ENCODE results near the gene MBP. TPM values are rescaled to one million over a fixed set of nuclear protein-coding genes. Genes with fewer than 3 reads are reported as not detected.

Gene MBP
- total RNA-seq, 1 donor from 2014 or later: 9.7 TPM

- no peak for TF ChIP-seq CTCF (IDR thresholded peaks at IDR 0.05; ENCODE audit: unreplicated experiment)
- peak; percentile 51 for DNase-seq (ENCODE audit: low spot score)
- Mint-ChIP-seq H3K4me1 (ENCODE audit: unreplicated experiment) (peaks cover 47% of the 10 kb centered on the region), H3K9me3 (ENCODE audit: unreplicated experiment) (no peaks in the 10 kb centered on the region), H3K4me3 (ENCODE audit: unreplicated experiment) (no peak overlapping the region), H3K27me3 (ENCODE audit: unreplicated experiment) (peaks cover 18% of the 10 kb centered on the region), H3K36me3 (ENCODE audit: low read depth, unreplicated experiment) (peaks cover 11% of the 10 kb centered on the region), H3K27ac (ENCODE audit: unreplicated experiment) (peak overlapping the region; percentile 94)
Observed at GRCh38 chr18:77114415-77115191, 18.0 kb downstream of the MBP start.

- H3K27me3 Mint-ChIP-seq (ENCODE audit: unreplicated experiment): peaks cover 18% of the 10 kb centered on the region
- no peak overlapping the region for H3K4me3 Mint-ChIP-seq (ENCODE audit: unreplicated experiment)
- H3K9me3 Mint-ChIP-seq (ENCODE audit: unreplicated experiment): no peaks in the 10 kb centered on the region
- H3K36me3 Mint-ChIP-seq (ENCODE audit: low read depth, unreplicated experiment): peaks cover 11% of the 10 kb centered on the region
- H3K27ac Mint-ChIP-seq (ENCODE audit: unreplicated experiment): peak overlapping the region; percentile 94
- TF ChIP-seq CTCF (IDR thresholded peaks at IDR 0.05; ENCODE audit: unreplicated experiment): no peak
- peaks cover 49% of the 10 kb centered on the region for H3K4me1 Mint-ChIP-seq (ENCODE audit: unreplicated experiment)
- no peak for DNase-seq (ENCODE audit: low spot score)
Observed at GRCh38 chr18:77114152-77114414, 18.5 kb downstream of the MBP start.

GRCh38 chr18:77113361-77114151 is 19.0 kb downstream of the MBP start:
- Mint-ChIP-seq H3K36me3 (ENCODE audit: low read depth, unreplicated experiment) (peaks cover 8% of the 10 kb centered on the region), H3K9me3 (ENCODE audit: unreplicated experiment) (no peaks in the 10 kb centered on the region), H3K27me3 (ENCODE audit: unreplicated experiment) (peaks cover 18% of the 10 kb centered on the region), H3K4me3 (ENCODE audit: unreplicated experiment) (no peak overlapping the region), H3K4me1 (ENCODE audit: unreplicated experiment) (peaks cover 48% of the 10 kb centered on the region), H3K27ac (ENCODE audit: unreplicated experiment) (peak overlapping the region; percentile 94)
- TF ChIP-seq CTCF (IDR thresholded peaks at IDR 0.05; ENCODE audit: unreplicated experiment): no peak
- no peak for DNase-seq (ENCODE audit: low spot score)

- peak overlapping the region; percentile 72 for H3K4me3 Mint-ChIP-seq (ENCODE audit: unreplicated experiment)
- H3K27ac Mint-ChIP-seq (ENCODE audit: unreplicated experiment): peak overlapping the region; percentile 82
- TF ChIP-seq CTCF (IDR thresholded peaks at IDR 0.05; ENCODE audit: unreplicated experiment): no peak
- peaks cover 6% of the 10 kb centered on the region for H3K36me3 Mint-ChIP-seq (ENCODE audit: low read depth, unreplicated experiment)
- H3K27me3 Mint-ChIP-seq (ENCODE audit: unreplicated experiment): peaks cover 18% of the 10 kb centered on the region
- H3K4me1 Mint-ChIP-seq (ENCODE audit: unreplicated experiment): peaks cover 50% of the 10 kb centered on the region
- H3K9me3 Mint-ChIP-seq (ENCODE audit: unreplicated experiment): no peaks in the 10 kb centered on the region
- no peak for DNase-seq (ENCODE audit: low spot score)
Observed at GRCh38 chr18:77112747-77113092, 19.9 kb downstream of the MBP start.
